GM12878 (cell line): ENCODE measurements around the gene OR2M2. TPM values are rescaled to one million over a fixed set of nuclear protein-coding genes. Genes with fewer than 3 reads are reported as not detected.

Source experiments
- ATAC-seq: fragments of 200-7000 bp; cut with Tn5 transposase; 3 replicates; pipeline ENCODE4 v1.9.1; 2020; ENCODE audit warnings: mild to moderate bottlenecking, moderate library complexity
- BruUV-seq: library from RNA; stranded (reverse); fragments of 400-500 nt; replicated peaks from 2 replicates; lab custom pipeline; 2021; lab: Mats Ljungman, UMichigan
- CTCF ChIA-PET: fragments of 300-600 bp; sonication (Branson Sonifier 250); formaldehyde crosslinking; extraction: SDS; loops from one replicate; lab custom pipeline; 2021; ENCODE audit warnings: inconsistent platforms; lab: Yijun Ruan, JAX
- POLR2A ChIA-PET: fragments of 350-600 bp; formaldehyde crosslinking; extraction: SDS; loops from one replicate; lab custom pipeline; 2021; ENCODE audit warnings: inconsistent platforms; lab: Charles Lee
- RAD21 ChIA-PET: fragments of 300-600 bp; sonication (Branson Sonifier 250); formaldehyde crosslinking; loops from one replicate; lab custom pipeline; 2023; ENCODE audit warnings: antibody characterized with exemption; ENCODE audit not compliant: unreplicated experiment; lab: Charles Lee
- SMC1A ChIA-PET: fragments of 300-600 bp; sonication (Branson Sonifier 250); formaldehyde crosslinking; loops from one replicate; lab custom pipeline; 2023; ENCODE audit not compliant: unreplicated experiment, uncharacterized antibody; lab: Charles Lee
- DNase-seq: peaks from one replicate; pipeline ENCODE4 v3.0.0-alpha.2; 2011; ENCODE audit warnings: low read depth, low spot score
- FAIRE-seq: peaks from 3 replicates; lab custom pipeline; 2011; peaks lifted over from hg19 to GRCh38; lab: Jason Lieb, UNC
- H2AFZ ChIP-seq: 2 replicates; pipeline ENCODE4 v1.6.0; 2011; ENCODE audit warnings: low read depth, low read length, control low read depth; ENCODE audit not compliant: control insufficient read depth
- H3K27ac ChIP-seq: 2 replicates; pipeline ENCODE4 v1.5.1; 2011; ENCODE audit warnings: control low read depth; ENCODE audit not compliant: control insufficient read depth, insufficient read depth
- H3K27me3 ChIP-seq, 2 experiments: replicated peaks in 1 of 2; 2 replicates each; pipeline versions ENCODE4 v1.6.0 to v1.6.1; 2011; ENCODE audit warnings: low read length in 1 of 2; ENCODE audit not compliant: control insufficient read depth in 2 of 2, insufficient read depth in 2 of 2
- H3K36me3 ChIP-seq, 2 experiments: 2 replicates each; pipeline ENCODE4 v1.5.1; 2011; ENCODE audit warnings: low read length in 1 of 2; ENCODE audit not compliant: control insufficient read depth in 2 of 2, insufficient read depth in 2 of 2
- H3K4me1 ChIP-seq: 2 replicates; pipeline ENCODE4 v1.6.1; 2011; ENCODE audit warnings: mild to moderate bottlenecking, low read length, moderate library complexity, mixed read lengths; ENCODE audit not compliant: control insufficient read depth, insufficient read depth
- H3K4me2 ChIP-seq: 2 replicates; pipeline ENCODE4 v1.6.0; 2011; ENCODE audit warnings: control low read depth; ENCODE audit not compliant: control insufficient read depth, insufficient read depth
- H3K4me3 ChIP-seq: fragments of 200-600 bp; sonication (generic); 2 replicates; pipeline ENCODE4 v1.5.1; 2016
- H3K79me2 ChIP-seq: 2 replicates; pipeline ENCODE4 v1.6.0; 2011; ENCODE audit warnings: low read length; ENCODE audit not compliant: control insufficient read depth, insufficient read depth
- H3K9ac ChIP-seq: 2 replicates; pipeline ENCODE4 v1.8.0; 2011; ENCODE audit warnings: low read length, control low read depth, mixed read lengths; ENCODE audit not compliant: control insufficient read depth, insufficient read depth
- H3K9me3 ChIP-seq: replicated peaks from 3 replicates; pipeline ENCODE4 v1.5.1; 2011; ENCODE audit warnings: mild to moderate bottlenecking, low read length; ENCODE audit not compliant: control insufficient read depth, insufficient read depth
- H4K20me1 ChIP-seq: 2 replicates; pipeline ENCODE4 v1.6.0; 2011; ENCODE audit not compliant: control insufficient read depth, insufficient read depth
- BMI1 ChIP-seq: fragments of 450-650 bp; IDR thresholded peaks from 2 replicates; pipeline ENCODE4 v1.6.1; 2016; ENCODE audit warnings: mild to moderate bottlenecking, moderate library complexity, borderline replicate concordance
- CHD2 ChIP-seq: IDR thresholded peaks from 2 replicates; pipeline ENCODE4 v1.6.1; 2011; ENCODE audit warnings: low read depth, low read length, improper control_type of control experiment, borderline replicate concordance
- EGR1 ChIP-seq, 2 experiments: IDR thresholded peaks; 1 replicate in 1 of 2; 2 replicates in 1 of 2; pipeline ENCODE4 v1.6.1; 2011 to 2012; ENCODE audit warnings: low read depth in 2 of 2, low read length in 2 of 2, borderline replicate concordance in 1 of 2, mild to moderate bottlenecking in 1 of 2, moderate library complexity in 1 of 2
- HCFC1 ChIP-seq: fragments of 150-350 bp; IDR thresholded peaks from 2 replicates; pipeline ENCODE4 v1.6.1; 2014; ENCODE audit warnings: low read length
- NBN ChIP-seq: fragments of 450-650 bp; IDR thresholded peaks from 2 replicates; pipeline ENCODE4 v1.6.1; 2016
- NFYB ChIP-seq: IDR thresholded peaks from 2 replicates; pipeline ENCODE4 v1.6.1; 2011; ENCODE audit warnings: low read depth, mild to moderate bottlenecking, low read length, improper control_type of control experiment, moderate library complexity; ENCODE audit not compliant: insufficient read depth
- NRF1 ChIP-seq: conservative IDR thresholded peaks from 2 replicates; pipeline ENCODE4 v1.6.1; 2011; ENCODE audit warnings: mild to moderate bottlenecking, low read depth, low read length, improper control_type of control experiment
- PAX5 ChIP-seq: IDR thresholded peaks from 2 replicates; pipeline ENCODE4 v1.6.1; 2011; ENCODE audit warnings: low read depth, low read length, borderline replicate concordance
- POLR2AphosphoS5 ChIP-seq: IDR thresholded peaks from 2 replicates; pipeline ENCODE4 v1.6.1; 2011; ENCODE audit warnings: mild to moderate bottlenecking, low read length, inconsistent platforms
- SPI1 ChIP-seq: IDR thresholded peaks from 2 replicates; pipeline ENCODE4 v1.6.1; 2011; ENCODE audit warnings: low read depth, mild to moderate bottlenecking, low read length, moderate library complexity, borderline replicate concordance; ENCODE audit not compliant: insufficient read depth
- SUZ12 ChIP-seq: fragments of 200-600 bp; sonication (generic); IDR thresholded peaks from one replicate; pipeline ENCODE4 v1.6.1; 2018; ENCODE audit warnings: antibody characterized with exemption, mild to moderate bottlenecking; ENCODE audit not compliant: unreplicated experiment
- TCF7 ChIP-seq: IDR thresholded peaks from 2 replicates; pipeline ENCODE4 v1.6.1; 2014; ENCODE audit warnings: antibody characterized with exemption, borderline replicate concordance
- ZNF217 ChIP-seq: fragments of 450-650 bp; IDR thresholded peaks from 2 replicates; pipeline ENCODE4 v1.6.1; 2017; ENCODE audit warnings: antibody characterized with exemption, mild to moderate bottlenecking
- ZNF622 ChIP-seq: fragments of 450-650 bp; IDR thresholded peaks from 2 replicates; pipeline ENCODE4 v1.6.1; 2017; ENCODE audit warnings: mild to moderate bottlenecking, inconsistent platforms
- WGBS: methylation state at CpG from one replicate; pipeline ENCODE4 v1.1.6; 2016; ENCODE audit warnings: low lambda C conversion rate; ENCODE audit not compliant: insufficient replicate concordance, insufficient coverage; ENCODE audit errors: missing lambda C conversion rate; 5-methylcytosine and 5-hydroxymethylcytosine counted together
- in situ Hi-C: fragments of 300-500 bp; cut with MboI; formaldehyde crosslinking; loops from 9 replicates; pipeline ENCODE4 v1.14.3; 2018; ENCODE audit warnings: mixed read lengths
- intact Hi-C: fragments of 100-400 bp; cut with micrococcal nuclease; formaldehyde crosslinking; loops from one replicate; pipeline ENCODE4 v1.14.2; 2022; ENCODE audit not compliant: unreplicated experiment
- polyA plus RNA-seq, 11 experiments: library from polyadenylated mRNA; depleted of rRNA in 4 of 11; unstranded in 6 of 11; stranded (reverse) in 5 of 11; fragments of >200 nt; fragmentation: Nextera tagmentation in 4 of 11; fragmentation: Illumina TruSeq in 1 of 11; extraction: Ambion mirVana in 4 of 11; extraction: Trizol in 1 of 11; gene quantifications; 1 replicate in 1 of 11; 2 replicates in 10 of 11; pipeline versions ENCODE4 v1.2.1 to v1.2.3, GENCODE V29; 2011 to 2016; ENCODE audit warnings: inconsistent platforms in 2 of 11, missing spikeins in 2 of 11, low read depth in 1 of 11
- total RNA-seq, 4 experiments: library from RNA; depleted of rRNA in 3 of 4; stranded (reverse); fragments of >200 nt in 3 of 4; fragmentation: Illumina TruSeq in 1 of 4; extraction: Trizol in 1 of 4; gene quantifications; 2 replicates each; pipeline versions ENCODE4 v1.2.1 to v1.2.3, GENCODE V29; 2013 to 2021

The OR2M2 gene
- total and polyA plus RNA-seq, 10 of the 15 experiments (the other 5 are each of a cell fraction or from before 2014, with no cell fraction given): not detected

GRCh38 chr1:248155927-248156326, 18.7 kb upstream of the OR2M2 start:
- H4K20me1 ChIP-seq: no peaks in the 10 kb centered on the region
- ChIA-PET POLR2A (no interaction called here), SMC1A (interaction anchor here (0.5 kb wide), 1 partner anchor 48 kb away, joined by 3 read pairs; no protein-coding TSS in a partner anchor), RAD21 (no interaction called here), CTCF (interaction anchor here (1.2 kb wide), 1 partner anchor 87 kb away, joined by 3 read pairs; no protein-coding TSS in a partner anchor)
- DNase-seq (no peak), FAIRE-seq (no peak), ATAC-seq (no peak)
- TF ChIP-seq SPI1 (no peak), BMI1 (peak; percentile 69)
- in situ Hi-C loops: no loop called here
- H3K27me3 ChIP-seq: no peaks in the 10 kb centered on the region
- WGBS: 30% methylated on average over 1 of the region's 1 CpG
- no peaks in the 10 kb centered on the region for H3K79me2 ChIP-seq
- intact Hi-C loops: no loop called here
- no peak overlapping the region for H3K4me2 ChIP-seq
- no peak overlapping the region for H3K4me3 ChIP-seq
- no peak overlapping the region for H2AFZ ChIP-seq
- no peak overlapping the region for H3K9ac ChIP-seq
- no TSS peak for BruUV-seq
- no peaks in the 10 kb centered on the region for H3K4me1 ChIP-seq
- no peaks in the 10 kb centered on the region for H3K36me3 ChIP-seq
- no peaks in the 10 kb centered on the region for H3K9me3 ChIP-seq
- no peak overlapping the region for H3K27ac ChIP-seq

GRCh38 chr1:248158758-248159157, 15.9 kb upstream of the OR2M2 start:
- Histone ChIP-seq H3K9ac (no peak overlapping the region), H3K4me3 (no peak overlapping the region), H3K36me3 (no peaks in the 10 kb centered on the region), H3K9me3 (no peaks in the 10 kb centered on the region), H3K79me2 (no peaks in the 10 kb centered on the region), H3K4me2 (no peak overlapping the region), H3K27me3 (no peaks in the 10 kb centered on the region), H2AFZ (no peak overlapping the region), H3K4me1 (no peaks in the 10 kb centered on the region), H3K27ac (no peak overlapping the region), H4K20me1 (no peaks in the 10 kb centered on the region)
- intact Hi-C loops (no loop called here), in situ Hi-C loops (no loop called here)
- ATAC-seq (no peak), DNase-seq (no peak), FAIRE-seq (no peak)
- no TSS peak for BruUV-seq
- POLR2A ChIA-PET: no interaction called here
- TF ChIP-seq TCF7 (no peak), ZNF622 (no peak), EGR1 (IDR thresholded peaks at IDR 0.05; ENCODE audit: borderline replicate concordance in 1 of 2, low read depth in 2 of 2, low read length in 2 of 2) (no peak), PAX5 (no peak), SUZ12 (no peak), HCFC1 (no peak), POLR2AphosphoS5 (no peak), NRF1 (no peak), CHD2 (no peak), NFYB (no peak), ZNF217 (no peak), NBN (no peak)
- CTCF ChIA-PET: no interaction called here
- RAD21 ChIA-PET: no interaction called here
- 45% methylated on average over 4 of the region's 4 CpGs for WGBS
- SMC1A ChIA-PET: no interaction called here
